ENCODE measurements around the gene ADAMTS9.

- TF ChIP-seq CTCF (IDR thresholded peaks at IDR 0.05; ENCODE audit: poor library complexity, severe bottlenecking) (no peak), EP300 (conservative IDR thresholded peaks at IDR 0.05; ENCODE audit: poor library complexity, severe bottlenecking) (no peak), REST (IDR thresholded peaks at IDR 0.05; ENCODE audit: borderline replicate concordance) (no peak), MXI1 (conservative IDR thresholded peaks at IDR 0.05; ENCODE audit: poor library complexity, severe bottlenecking) (no peak), SMC3 (conservative IDR thresholded peaks at IDR 0.05; ENCODE audit: poor library complexity) (no peak), RAD21 (conservative IDR thresholded peaks at IDR 0.05) (no peak), EZH2 (IDR thresholded peaks at IDR 0.05; ENCODE audit: borderline replicate concordance, insufficient read depth, low read length, poor library complexity, severe bottlenecking) (no peak), TAF1 (IDR thresholded peaks at IDR 0.05; ENCODE audit: low read depth) (no peak)
Measured at GRCh38 chr3:64648927-64649906, 38.6 kb downstream of the ADAMTS9 start.
